SIG-M5 treated with dmso at 0.1 percent for 504 hours (cell line): ENCODE results near the gene WDR86.

Experiments
- DNase-seq: peaks from one replicate; lab custom pipeline; 2025; ENCODE audit not compliant: unreplicated experiment; lab: John Stamatoyannopoulos, UW

Gene WDR86

GRCh38 chr7:151381348-151382078 lies 28.3 kb downstream of the WDR86 start:
- DNase-seq = no peak

- DNase-seq = peak; percentile 36
Measured at GRCh38 chr7:151381098-151381347, 28.8 kb downstream of the WDR86 start.

GRCh38 chr7:151380199-151381097 lies 29.4 kb downstream of the WDR86 start:
- no peak for DNase-seq

GRCh38 chr7:151379534-151380198 lies 30.2 kb downstream of the WDR86 start:
- no peak for DNase-seq

- no peak for DNase-seq
Measured at GRCh38 chr7:151379193-151379520, 30.7 kb downstream of the WDR86 start.

GRCh38 chr7:151378496-151379192 lies 31.2 kb downstream of the WDR86 start:
- DNase-seq = no peak

GRCh38 chr7:151378011-151378410 lies 31.8 kb downstream of the WDR86 start:
- no peak for DNase-seq

- DNase-seq = no peak
Measured at GRCh38 chr7:151377406-151377805, 32.4 kb downstream of the WDR86 start.

- DNase-seq = no peak
Measured at GRCh38 chr7:151376218-151376902, 33.5 kb downstream of the WDR86 start.

GRCh38 chr7:151375530-151376217 lies 34.2 kb downstream of the WDR86 start:
- no peak for DNase-seq

- no peak for DNase-seq
Measured at GRCh38 chr7:151374726-151375125, 35.1 kb downstream of the WDR86 start.

GRCh38 chr7:151374139-151374538 lies 35.7 kb downstream of the WDR86 start:
- DNase-seq = no peak

GRCh38 chr7:151373599-151373998 lies 36.2 kb downstream of the WDR86 start:
- DNase-seq = no peak

- no peak for DNase-seq
Measured at GRCh38 chr7:151372612-151373265, 37.1 kb downstream of the WDR86 start.

GRCh38 chr7:151371266-151371665 lies 38.6 kb downstream of the WDR86 start:
- no peak for DNase-seq

- DNase-seq = peak; percentile 51
Measured at GRCh38 chr7:151368136-151368571, 41.7 kb downstream of the WDR86 start.

GRCh38 chr7:151367284-151367683 lies 42.6 kb downstream of the WDR86 start:
- no peak for DNase-seq

- DNase-seq = no peak
Measured at GRCh38 chr7:151366880-151367222, 43.0 kb downstream of the WDR86 start.

GRCh38 chr7:151366166-151366879 lies 43.5 kb downstream of the WDR86 start:
- no peak for DNase-seq
